ENCODE results near the gene TMEM72. TPM values are rescaled to one million over a fixed set of nuclear protein-coding genes. Genes with fewer than 3 reads are reported as not detected.

TMEM72 gene
- total and polyA plus RNA-seq, 2 experiments from 2014 or later = not detected

DNA sequence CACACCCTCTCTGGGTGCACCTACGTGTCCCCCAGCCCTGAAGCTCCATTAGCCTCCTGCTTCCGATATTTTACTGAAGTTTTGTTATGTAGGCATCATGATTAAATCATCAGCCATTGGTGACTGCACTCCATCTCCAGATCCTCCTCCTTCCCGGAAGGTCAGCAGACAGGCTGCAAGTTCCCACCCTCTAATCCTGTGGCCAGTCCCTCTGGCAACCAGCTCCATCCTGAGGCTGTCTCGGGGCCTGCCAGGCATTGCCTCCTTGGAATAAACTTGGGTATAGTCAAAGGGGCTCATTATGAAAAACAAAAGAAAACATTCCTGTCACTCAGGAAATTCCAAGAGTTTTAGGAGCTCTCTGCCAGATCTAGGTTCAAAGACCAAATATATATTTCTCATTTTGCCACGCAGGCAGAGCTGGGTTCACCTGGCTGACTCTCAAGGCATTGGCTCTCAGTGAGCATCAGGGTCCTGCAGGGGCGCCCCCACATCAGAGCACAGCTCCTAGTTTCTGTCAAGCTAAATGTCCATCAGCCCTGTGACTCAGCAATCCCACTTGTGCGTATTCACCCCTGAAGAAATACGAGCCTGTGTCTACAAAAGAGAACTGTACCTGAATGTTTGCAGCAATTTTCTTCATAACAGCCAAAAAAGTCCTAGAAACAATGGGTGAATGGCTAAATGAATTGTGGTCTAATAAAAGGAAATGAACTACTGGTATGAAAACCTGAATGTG is 27.4 kb upstream of the TMEM72 start:
- H3F3A ChIP-seq (replicated peaks; ENCODE audit: low read depth) = no peaks in the 10 kb centered on the region
- H4K20me1 ChIP-seq (replicated peaks; ENCODE audit: insufficient read depth) = no peaks in the 10 kb centered on the region
- TF ChIP-seq EZH2 (IDR thresholded peaks at IDR 0.05; ENCODE audit: low read depth, unreplicated experiment) (no peak), CREB1 (CRISPR knock-in tag; IDR thresholded peaks at IDR 0.05; ENCODE audit: low read depth) (no peak), EZH2phosphoT487 (IDR thresholded peaks at IDR 0.05; ENCODE audit: unreplicated experiment) (no peak), ZNF462 (CRISPR knock-in tag; IDR thresholded peaks at IDR 0.05) (no peak), JUNB (IDR thresholded peaks at IDR 0.05; ENCODE audit: unreplicated experiment) (no peak), ZNF331 (CRISPR knock-in tag; IDR thresholded peaks at IDR 0.05; ENCODE audit: low read depth) (no peak), ETS1 (IDR thresholded peaks at IDR 0.05) (no peak), NANOG (IDR thresholded peaks at IDR 0.05; ENCODE audit: borderline replicate concordance) (no peak), REST (IDR thresholded peaks at IDR 0.05; ENCODE audit: unreplicated experiment) (no peak), ZNF114 (CRISPR knock-in tag; IDR thresholded peaks at IDR 0.05) (no peak), POLR2AphosphoS5 (IDR thresholded peaks at IDR 0.05; ENCODE audit: low read depth) (no peak), STAT1 (IDR thresholded peaks at IDR 0.05; ENCODE audit: unreplicated experiment) (no peak)
- TF ChIP-seq, protein P1, sequence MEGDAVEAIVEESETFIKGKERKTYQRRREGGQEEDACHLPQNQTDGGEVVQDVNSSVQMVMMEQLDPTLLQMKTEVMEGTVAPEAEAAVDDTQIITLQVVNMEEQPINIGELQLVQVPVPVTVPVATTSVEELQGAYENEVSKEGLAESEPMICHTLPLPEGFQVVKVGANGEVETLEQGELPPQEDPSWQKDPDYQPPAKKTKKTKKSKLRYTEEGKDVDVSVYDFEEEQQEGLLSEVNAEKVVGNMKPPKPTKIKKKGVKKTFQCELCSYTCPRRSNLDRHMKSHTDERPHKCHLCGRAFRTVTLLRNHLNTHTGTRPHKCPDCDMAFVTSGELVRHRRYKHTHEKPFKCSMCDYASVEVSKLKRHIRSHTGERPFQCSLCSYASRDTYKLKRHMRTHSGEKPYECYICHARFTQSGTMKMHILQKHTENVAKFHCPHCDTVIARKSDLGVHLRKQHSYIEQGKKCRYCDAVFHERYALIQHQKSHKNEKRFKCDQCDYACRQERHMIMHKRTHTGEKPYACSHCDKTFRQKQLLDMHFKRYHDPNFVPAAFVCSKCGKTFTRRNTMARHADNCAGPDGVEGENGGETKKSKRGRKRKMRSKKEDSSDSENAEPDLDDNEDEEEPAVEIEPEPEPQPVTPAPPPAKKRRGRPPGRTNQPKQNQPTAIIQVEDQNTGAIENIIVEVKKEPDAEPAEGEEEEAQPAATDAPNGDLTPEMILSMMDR (conservative IDR thresholded peaks at IDR 0.05; ENCODE audit: low read depth in 2 of 2) = no peak
- no peaks in the 10 kb centered on the region for H3K79me2 ChIP-seq (replicated peaks; ENCODE audit: insufficient read depth)
- no peak overlapping the region for H3K27ac ChIP-seq (ENCODE audit: low read depth)
- peaks cover 6% of the 10 kb centered on the region for H3K4me1 ChIP-seq (ENCODE audit: insufficient read depth)
- ATAC-seq = no peak
- peak overlapping the region; percentile 86 for H2AFZ ChIP-seq
- no peaks in the 10 kb centered on the region for H3K36me3 ChIP-seq (ENCODE audit: insufficient read depth)
- Mint-ChIP-seq H3K4me3 (no peak overlapping the region), H3K36me3 (ENCODE audit: low read depth) (no peaks in the 10 kb centered on the region), H3K27me3 (ENCODE audit: insufficient read depth, low read depth, poor library complexity) (peaks cover 14% of the 10 kb centered on the region), H3K9me3 (no peaks in the 10 kb centered on the region), H3K4me1 (peaks cover 27% of the 10 kb centered on the region), H3K27ac (no peak overlapping the region)
- peaks cover 6% of the 10 kb centered on the region; the same call in 1 of the 2 replicates for H3K27me3 ChIP-seq (ENCODE audit: insufficient read depth)
- H3K4me3 ChIP-seq = no peak overlapping the region
- DNase-seq (ENCODE audit: low spot score) = no peak
- peaks cover 7% of the 10 kb centered on the region; the same call in 1 of the 2 replicates for H3K9me2 ChIP-seq (ENCODE audit: insufficient read depth)
- H3K4me2 ChIP-seq = no peak overlapping the region

All from GM23338 (cell line).